Fibroblast of the aortic adventitia (primary cell): Measurements from ENCODE around the gene GLI2. TPM values are rescaled to one million over a fixed set of nuclear protein-coding genes. Genes with fewer than 3 reads are reported as not detected.

Source experiments
- DNase-seq: peaks from one replicate; pipeline ENCODE4 v3.0.0-alpha.2; 2010; ENCODE audit warnings: low read depth
- H3K4me3 ChIP-seq: 2 replicates; pipeline ENCODE4 v1.5.1; 2011; ENCODE audit warnings: low read depth, mild to moderate bottlenecking, control low read depth, low read length, moderate library complexity
- total RNA-seq: library from RNA; depleted of rRNA; stranded (reverse); fragments of >200 nt; gene quantifications from 2 replicates; pipeline ENCODE4 v1.2.3, GENCODE V29; 2012; ENCODE audit warnings: low replicate concordance
- TF ChIP-seq, protein P1 (sequence below): IDR thresholded peaks from 2 replicates; pipeline ENCODE4 v1.5.1; 2011; ENCODE audit warnings: mild to moderate bottlenecking, low read length, control low read depth, inconsistent platforms; ENCODE audit not compliant: insufficient read depth

The GLI2 gene
- total RNA-seq, 1 donor = 5.3 TPM

DNA sequence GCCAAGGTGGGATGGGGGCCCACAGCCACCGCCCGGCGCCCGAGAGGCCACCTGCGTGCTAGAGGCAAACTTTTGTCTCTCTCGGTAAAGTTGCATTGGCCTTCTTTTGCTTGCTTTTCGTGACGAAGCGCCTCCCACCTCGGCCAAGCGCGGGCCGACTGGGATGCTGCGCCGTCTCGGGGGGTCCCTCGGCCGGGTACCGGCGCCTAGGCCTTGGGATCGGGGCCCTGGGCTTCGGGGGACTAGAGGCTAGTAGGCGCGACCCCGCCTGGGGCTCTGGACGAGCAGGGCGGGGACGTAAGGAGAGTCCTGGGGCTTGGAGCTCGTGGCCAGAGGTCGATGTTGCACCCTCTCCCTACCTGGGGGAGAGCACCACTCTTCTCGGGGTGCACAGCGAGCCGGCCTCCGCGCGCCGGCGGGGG lies 545 bp downstream of the GLI2 start:
- DNase-seq = no peak
- H3K4me3 ChIP-seq = peak overlapping the region; percentile 82
- TF ChIP-seq, protein P1, sequence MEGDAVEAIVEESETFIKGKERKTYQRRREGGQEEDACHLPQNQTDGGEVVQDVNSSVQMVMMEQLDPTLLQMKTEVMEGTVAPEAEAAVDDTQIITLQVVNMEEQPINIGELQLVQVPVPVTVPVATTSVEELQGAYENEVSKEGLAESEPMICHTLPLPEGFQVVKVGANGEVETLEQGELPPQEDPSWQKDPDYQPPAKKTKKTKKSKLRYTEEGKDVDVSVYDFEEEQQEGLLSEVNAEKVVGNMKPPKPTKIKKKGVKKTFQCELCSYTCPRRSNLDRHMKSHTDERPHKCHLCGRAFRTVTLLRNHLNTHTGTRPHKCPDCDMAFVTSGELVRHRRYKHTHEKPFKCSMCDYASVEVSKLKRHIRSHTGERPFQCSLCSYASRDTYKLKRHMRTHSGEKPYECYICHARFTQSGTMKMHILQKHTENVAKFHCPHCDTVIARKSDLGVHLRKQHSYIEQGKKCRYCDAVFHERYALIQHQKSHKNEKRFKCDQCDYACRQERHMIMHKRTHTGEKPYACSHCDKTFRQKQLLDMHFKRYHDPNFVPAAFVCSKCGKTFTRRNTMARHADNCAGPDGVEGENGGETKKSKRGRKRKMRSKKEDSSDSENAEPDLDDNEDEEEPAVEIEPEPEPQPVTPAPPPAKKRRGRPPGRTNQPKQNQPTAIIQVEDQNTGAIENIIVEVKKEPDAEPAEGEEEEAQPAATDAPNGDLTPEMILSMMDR = no peak

DNA sequence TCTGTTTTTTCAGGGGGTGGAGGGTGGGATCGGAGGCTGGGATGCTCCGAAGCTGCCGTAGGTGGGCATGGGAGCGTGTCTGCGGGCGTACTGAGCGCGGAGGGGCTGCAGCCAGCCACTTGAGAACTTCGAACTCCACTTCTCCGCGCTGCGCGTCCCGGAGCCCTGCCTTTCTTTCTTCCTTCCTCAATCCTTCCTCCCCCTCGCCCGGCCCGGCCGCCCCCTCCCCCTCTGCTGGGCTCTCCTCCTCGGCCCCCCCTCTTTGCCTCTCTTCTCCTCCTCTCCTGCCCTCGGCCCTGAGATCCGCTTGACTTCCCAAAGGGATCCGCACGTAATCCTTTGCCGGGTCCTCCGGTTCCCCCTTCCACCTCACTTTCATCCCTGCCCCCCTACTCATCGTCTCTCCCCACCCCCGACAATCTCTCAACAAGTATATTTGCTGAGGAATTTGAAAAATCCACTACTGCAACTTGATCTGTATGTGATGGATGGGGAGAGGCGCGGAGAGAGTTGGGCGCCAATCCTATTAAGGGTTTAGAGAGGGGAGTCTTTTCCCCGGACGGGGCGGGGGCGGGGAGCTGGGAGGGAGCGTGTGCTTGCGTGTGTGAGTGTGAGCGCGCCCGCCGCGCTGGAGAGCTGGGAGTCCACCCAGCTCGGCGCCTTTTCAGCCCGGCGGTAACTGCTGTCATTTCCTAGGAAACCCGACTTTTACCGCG lies 1.1 kb downstream of the GLI2 start:
- DNase-seq = peak; percentile 92
- peak overlapping the region; percentile 82 for H3K4me3 ChIP-seq
- TF ChIP-seq, protein P1 = no peak

DNA sequence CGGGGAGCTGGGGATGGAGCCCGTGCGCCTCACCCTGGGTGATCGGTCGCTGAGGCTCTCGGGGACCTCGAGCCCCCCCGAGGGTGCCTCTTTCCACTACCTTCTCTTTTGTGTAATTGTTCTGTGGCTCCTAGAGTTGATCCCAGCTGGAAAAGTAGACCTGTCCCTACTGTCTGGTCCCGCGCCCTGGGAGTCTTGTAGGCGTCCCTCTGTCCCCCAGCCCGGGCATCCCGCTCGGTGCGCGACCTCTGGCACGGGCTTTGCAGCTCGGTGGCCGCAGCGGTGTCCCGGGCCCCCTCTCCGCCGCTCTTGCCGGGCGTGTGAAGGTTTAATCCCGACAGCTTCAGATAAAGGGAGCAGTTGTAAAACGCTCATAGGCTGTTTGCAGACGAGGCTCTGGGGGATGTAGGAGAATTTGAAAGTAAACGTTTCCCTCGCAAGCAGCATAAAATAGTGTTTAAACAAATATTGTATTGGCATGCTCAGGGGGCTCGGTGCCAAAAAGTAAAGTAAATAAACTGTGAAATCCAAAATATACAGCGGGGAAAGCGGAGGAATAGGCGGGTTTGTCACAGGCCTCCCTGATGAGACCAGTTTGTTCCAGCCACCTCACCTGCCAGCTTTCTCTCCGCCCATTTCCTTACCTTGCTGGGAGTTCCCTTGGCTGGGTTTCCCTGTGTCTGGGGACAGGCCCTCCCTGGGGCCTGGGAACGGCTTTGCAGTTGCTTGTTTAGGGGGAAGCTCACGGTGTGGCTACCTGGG lies 1.9 kb downstream of the GLI2 start:
- H3K4me3 ChIP-seq = peak overlapping the region; percentile 82
- TF ChIP-seq, protein P1 = no peak
- peak; percentile 71 for DNase-seq

DNA sequence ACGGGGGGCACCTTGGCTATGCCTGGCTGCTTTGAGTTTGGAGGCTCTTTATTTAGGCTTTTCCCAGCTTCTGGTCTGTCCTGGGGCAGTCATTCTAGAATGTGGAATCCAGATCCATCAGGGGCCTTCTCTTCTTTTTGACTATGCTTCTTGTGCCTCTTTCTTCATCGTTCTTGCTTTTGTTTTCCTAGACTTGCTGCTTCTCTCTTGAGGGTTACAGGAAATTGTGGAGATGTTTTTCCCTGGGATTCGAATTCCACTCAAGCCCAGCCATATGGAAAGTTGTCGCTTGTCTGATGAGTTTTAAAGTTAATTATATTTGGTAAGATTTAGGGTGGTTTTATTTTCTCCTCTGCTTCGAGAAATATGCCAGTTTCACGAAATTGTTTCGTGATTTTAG lies 2.4 kb downstream of the GLI2 start:
- DNase-seq = no peak
- TF ChIP-seq, protein P1 = no peak
- peak overlapping the region; percentile 82 for H3K4me3 ChIP-seq

DNA sequence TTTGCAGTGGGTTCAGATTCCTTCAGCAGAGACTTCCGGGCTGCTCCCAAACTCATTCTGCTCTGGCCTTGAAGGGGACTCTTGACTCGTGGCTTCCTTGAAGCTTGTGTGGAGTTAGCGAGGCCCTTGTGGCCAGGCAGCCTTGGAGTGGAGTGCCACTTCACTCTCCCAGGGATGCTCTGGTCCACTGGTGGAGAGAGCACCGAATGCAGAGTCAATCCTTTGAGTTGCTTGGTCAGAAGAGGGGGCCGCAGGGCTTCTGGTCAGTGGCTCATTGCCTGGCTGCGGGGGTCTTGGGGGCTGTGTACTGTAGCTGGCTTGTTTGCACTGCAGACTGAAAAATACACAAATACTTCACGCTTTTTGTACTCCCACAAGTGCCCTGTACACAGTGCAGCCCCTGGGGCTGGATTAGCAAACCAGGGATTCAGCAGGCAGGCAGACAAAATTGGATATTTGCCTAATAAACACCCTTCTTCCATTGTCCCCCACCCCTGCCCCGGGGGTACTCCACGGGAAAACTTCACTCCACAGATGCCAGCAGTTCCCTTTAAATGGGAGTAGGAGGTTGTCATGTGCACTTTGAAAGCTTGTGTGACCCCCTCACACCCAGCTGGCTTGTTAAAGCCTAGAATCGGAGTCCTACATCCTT lies 3.2 kb downstream of the GLI2 start:
- TF ChIP-seq, protein P1 = no peak
- DNase-seq = no peak
- H3K4me3 ChIP-seq = peak overlapping the region; percentile 32

DNA sequence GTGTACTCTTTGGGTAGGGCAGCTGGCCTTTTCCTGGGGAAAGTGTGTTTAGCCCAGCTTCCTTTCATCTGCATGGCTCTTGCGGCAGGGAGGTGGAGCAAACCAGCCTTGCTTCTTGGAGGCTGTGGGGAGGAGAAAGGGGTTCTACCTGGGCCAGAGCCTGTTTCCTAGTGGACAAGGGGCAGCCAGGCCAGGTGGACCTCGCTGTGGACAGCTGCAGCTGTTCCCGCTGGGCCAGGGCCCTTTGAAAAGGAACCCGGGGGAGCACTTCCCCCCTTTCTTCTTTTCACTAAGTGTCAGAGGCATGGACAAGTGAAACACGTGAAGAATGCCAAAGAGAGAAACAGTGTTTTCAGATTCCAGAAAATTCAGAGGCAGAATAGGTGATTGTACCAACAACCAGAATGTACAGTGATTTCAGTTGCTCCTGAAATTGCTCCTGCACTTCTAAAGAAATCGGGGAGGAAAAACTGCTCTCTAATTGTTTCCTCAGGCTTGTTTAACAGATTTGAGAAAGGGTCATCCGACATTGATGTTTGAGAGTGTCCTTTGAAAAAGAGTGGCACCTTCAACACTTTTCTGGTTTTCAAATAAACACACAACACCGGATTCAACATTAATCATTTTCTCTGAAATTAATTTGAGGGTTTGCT lies 3.9 kb downstream of the GLI2 start:
- TF ChIP-seq, protein P1 = no peak
- no peak for DNase-seq
- peak overlapping the region; percentile 32 for H3K4me3 ChIP-seq
